CD4-positive, alpha-beta T cell treated with Interleukin-6 at 100 ng/mL for 8 hours (primary cell): ENCODE measurements around the gene SHANK2.

ENCODE experiments used
- DNase-seq: peaks from one replicate; pipeline ENCODE4 v3.0.0-alpha.2; 2020; ENCODE audit warnings: mixed read lengths, low spot score

Gene SHANK2

GRCh38 chr11:71269603-71270511 lies 17.5 kb upstream of the SHANK2 start:
- no peak for DNase-seq

DNA sequence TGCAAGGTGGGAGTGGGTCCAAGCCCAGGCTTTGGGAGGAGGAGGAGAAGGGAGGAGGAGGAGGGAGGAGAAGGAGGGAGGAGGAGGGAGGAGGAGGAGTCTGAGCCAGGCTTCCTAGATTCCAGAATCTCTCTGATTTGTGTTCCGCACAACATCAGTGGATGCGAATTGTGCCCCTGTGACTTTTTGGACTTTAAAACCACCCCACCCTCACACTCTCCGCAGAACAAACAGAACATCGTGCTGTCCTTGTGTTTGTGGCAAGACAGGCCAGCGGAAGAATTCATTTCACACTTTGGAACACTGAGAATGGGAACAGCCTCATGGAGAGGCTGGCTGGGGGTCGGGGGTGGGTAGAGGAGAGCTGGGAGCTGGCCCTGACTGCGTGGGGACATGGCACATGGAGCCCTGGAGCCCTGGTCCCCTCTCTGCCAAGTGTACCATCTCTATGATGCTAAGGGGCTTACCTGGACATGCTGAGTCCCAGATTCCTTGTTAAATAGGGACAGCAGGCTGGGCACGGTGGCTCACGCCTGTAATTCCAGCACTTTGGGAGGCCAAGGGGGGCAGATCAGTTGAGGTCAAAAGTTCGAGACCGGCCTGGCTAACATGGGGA lies 16.4 kb upstream of the SHANK2 start:
- no peak for DNase-seq

- DNase-seq, result no peak
Measured at GRCh38 chr11:71267807-71268421, 15.5 kb upstream of the SHANK2 start.

GRCh38 chr11:71266114-71266833 lies 13.9 kb upstream of the SHANK2 start:
- no peak for DNase-seq

DNA sequence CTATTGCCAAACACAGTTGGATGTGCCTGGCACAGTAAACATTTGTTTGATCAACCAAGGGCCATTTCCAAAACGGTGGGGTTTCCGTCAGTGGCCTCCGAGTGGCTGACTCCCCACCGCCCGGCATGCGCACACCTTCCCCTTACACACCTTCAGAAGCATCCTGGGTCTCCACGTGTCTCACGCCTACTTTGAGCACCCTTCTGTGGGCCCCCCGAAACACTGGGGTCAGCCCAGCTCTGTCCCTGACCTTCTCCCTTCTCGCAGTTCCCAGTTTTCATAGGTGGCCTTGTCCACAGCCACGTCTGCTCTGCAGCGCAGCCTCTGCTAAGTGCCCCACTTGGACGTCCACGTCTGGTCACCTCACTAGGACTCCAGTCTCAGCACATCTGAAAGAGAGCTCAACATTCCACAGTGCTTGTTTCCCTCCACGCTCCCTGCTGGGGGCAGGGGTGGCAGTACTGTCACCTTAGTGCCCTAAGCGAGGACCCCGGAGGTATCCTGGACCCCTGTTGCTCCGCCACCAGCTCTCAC lies 13.2 kb upstream of the SHANK2 start:
- no peak for DNase-seq

DNA sequence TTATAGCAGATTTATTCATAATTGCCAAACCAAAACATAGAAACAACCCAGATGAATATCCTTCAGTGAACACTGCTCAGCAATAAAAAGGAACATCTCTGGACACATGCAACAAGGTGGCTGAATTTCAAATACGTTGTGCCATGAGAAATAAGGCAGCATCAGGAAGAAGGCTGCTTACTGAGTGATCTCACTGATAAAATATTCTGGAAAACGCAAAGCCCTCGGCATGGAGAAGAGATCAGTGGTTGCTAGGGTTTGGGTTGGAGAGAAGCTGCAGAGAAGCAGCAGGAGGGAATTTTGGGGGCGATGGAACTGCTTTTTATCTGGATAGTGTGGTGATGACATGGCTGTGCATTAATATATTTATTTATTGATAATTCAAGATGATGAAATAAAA lies 11.0 kb upstream of the SHANK2 start:
- no peak for DNase-seq

- DNase-seq, result no peak
Measured at GRCh38 chr11:71255800-71256479, 3.6 kb upstream of the SHANK2 start.

GRCh38 chr11:71255323-71255722 lies 2.9 kb upstream of the SHANK2 start:
- no peak for DNase-seq

GRCh38 chr11:71253794-71254193 lies 1.4 kb upstream of the SHANK2 start:
- DNase-seq, result no peak

GRCh38 chr11:71252770-71253730 lies 673 bp upstream of the SHANK2 start:
- DNase-seq, result no peak

GRCh38 chr11:71251761-71252268 lies 562 bp downstream of the SHANK2 start:
- DNase-seq, result no peak

- DNase-seq, result no peak
Measured at GRCh38 chr11:71251151-71251721, 1.1 kb downstream of the SHANK2 start.

- DNase-seq, result no peak
Measured at GRCh38 chr11:71250523-71251150, 1.7 kb downstream of the SHANK2 start.

DNA sequence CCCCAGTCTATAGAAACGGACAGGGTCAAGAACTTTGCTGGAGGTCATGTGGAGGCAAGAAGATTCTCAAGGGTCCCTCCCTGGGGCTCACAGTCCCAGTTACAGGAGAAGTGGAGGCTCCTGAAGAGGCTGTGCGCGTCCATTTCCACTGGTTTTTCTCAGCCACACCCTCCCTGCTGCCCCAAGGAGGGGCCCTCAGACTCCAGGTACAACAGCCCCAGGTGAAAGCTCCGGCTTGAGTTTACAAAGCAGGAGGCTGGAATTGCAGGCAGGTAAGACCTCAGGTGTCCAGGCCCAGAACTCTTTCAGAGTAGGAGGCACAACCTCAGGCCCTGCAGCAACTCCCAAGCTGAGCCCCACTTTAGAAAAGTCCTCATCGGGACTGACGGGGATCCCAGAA lies 3.1 kb downstream of the SHANK2 start:
- DNase-seq, result no peak

- no peak for DNase-seq
Measured at GRCh38 chr11:71248656-71249055, 3.7 kb downstream of the SHANK2 start.

DNA sequence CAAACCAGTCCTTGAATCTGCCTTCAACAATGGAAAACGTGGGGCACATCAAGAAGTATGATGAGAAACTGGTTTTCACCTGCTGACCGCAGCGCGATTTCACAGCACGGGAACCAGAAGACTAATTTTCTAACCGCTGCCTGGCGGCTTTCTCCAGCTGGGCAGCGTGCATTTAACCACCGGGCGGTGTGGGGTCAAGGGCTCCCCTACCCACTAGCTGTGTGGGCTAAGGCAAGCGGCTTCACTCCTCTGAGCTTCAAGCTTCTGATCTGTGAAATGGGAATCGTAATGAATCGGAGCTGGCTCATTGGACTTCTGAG lies 4.2 kb downstream of the SHANK2 start:
- no peak for DNase-seq

DNA sequence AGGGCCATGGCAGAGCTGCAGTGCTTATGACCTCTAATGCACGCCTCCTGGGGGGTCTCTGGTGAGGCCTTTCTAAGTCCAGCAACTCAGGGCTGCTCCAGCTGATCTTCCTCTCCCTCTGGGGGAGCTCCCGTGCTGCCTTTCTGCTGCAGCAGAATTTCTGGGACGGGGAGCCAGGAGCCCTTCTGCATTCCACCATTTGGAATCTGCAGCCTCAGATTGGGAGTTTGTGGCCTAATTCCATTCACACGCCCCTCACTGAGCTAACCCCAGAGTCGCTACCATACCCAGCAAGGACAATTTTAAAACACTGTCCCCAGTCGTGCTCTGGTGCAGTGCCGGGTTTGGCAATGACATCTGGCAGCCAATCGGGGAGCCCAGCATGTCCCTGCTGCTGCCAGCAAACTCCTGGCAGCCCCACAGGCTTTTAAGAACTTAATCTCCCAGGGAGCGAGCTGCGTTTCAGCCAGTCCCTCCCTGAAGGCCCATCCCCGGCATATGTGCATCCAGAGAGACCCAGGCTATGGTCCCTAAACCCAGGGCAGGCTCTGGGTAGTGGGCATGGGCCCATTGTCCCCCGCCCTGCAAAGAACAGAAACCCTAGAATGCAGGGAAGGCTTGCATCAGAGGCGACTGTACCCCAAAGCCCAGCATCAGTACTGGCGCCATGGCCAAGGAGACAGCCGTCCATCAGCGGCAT lies 4.7 kb downstream of the SHANK2 start:
- no peak for DNase-seq

- no peak for DNase-seq
Measured at GRCh38 chr11:71246559-71246958, 5.8 kb downstream of the SHANK2 start.
